ENCODE data around the gene MCL1. TPM values are rescaled to one million over a fixed set of nuclear protein-coding genes. Genes with fewer than 3 reads are reported as not detected.

The MCL1 gene
- total and polyA plus RNA-seq, 2 donors = 160 to 225 TPM

GRCh38 chr1:150552911-150553289 lies 26.5 kb downstream of the MCL1 start:
- 69% methylated on average over 12 of the region's 12 CpGs for WGBS
- H3K4me1 ChIP-seq (ENCODE audit: insufficient read depth) = no peaks in the 10 kb centered on the region
- H3K36me3 ChIP-seq (ENCODE audit: insufficient read depth) = peaks cover 2% of the 10 kb centered on the region
- DNase-seq (ENCODE audit: extremely low spot score) = no peak
- H3K4me3 ChIP-seq (ENCODE audit: low read depth, low read length) = no peak overlapping the region
- H3K27ac ChIP-seq (ENCODE audit: low read depth) = peak overlapping the region; percentile 19

GRCh38 chr1:150552128-150552910 lies 27.1 kb downstream of the MCL1 start:
- peak; percentile 76 for DNase-seq (ENCODE audit: extremely low spot score)
- H3K4me1 ChIP-seq (ENCODE audit: insufficient read depth) = no peaks in the 10 kb centered on the region
- WGBS = 25% methylated on average over 13 of the region's 13 CpGs

GRCh38 chr1:150551784-150552127 lies 27.7 kb downstream of the MCL1 start:
- no peaks in the 10 kb centered on the region for H3K4me1 ChIP-seq (ENCODE audit: insufficient read depth)
- 38% methylated on average over 1 of the region's 1 CpG for WGBS
- no peak overlapping the region for H3K4me3 ChIP-seq (ENCODE audit: low read depth, low read length)
- H3K27ac ChIP-seq (ENCODE audit: low read depth) = peak overlapping the region; percentile 82
- H3K36me3 ChIP-seq (ENCODE audit: insufficient read depth) = peaks cover 2% of the 10 kb centered on the region
- no peak for DNase-seq (ENCODE audit: extremely low spot score)

More at GRCh38 chr1:150552128-150552910, 27.1 kb downstream of the MCL1 start:
- Histone ChIP-seq H3K36me3 (ENCODE audit: insufficient read depth) (peaks cover 2% of the 10 kb centered on the region), H3K27ac (ENCODE audit: low read depth) (peak overlapping the region; percentile 60), H3K4me3 (ENCODE audit: low read depth, low read length) (no peak overlapping the region)

- Histone ChIP-seq H3K27ac (ENCODE audit: low read depth) (peak overlapping the region; percentile 82), H3K4me1 (ENCODE audit: insufficient read depth) (no peaks in the 10 kb centered on the region), H3K36me3 (ENCODE audit: insufficient read depth) (peaks cover 2% of the 10 kb centered on the region), H3K4me3 (ENCODE audit: low read depth, low read length) (no peak overlapping the region)
- DNase-seq (ENCODE audit: extremely low spot score) = no peak
- WGBS = 63% methylated on average over 11 of the region's 11 CpGs
Observed at GRCh38 chr1:150551051-150551783, 28.2 kb downstream of the MCL1 start.

GRCh38 chr1:150550222-150551050 lies 29.0 kb downstream of the MCL1 start:
- peak overlapping the region; percentile 69 for H3K4me3 ChIP-seq (ENCODE audit: low read depth, low read length)
- DNase-seq (ENCODE audit: extremely low spot score) = no peak
- H3K27ac ChIP-seq (ENCODE audit: low read depth) = peak overlapping the region; percentile 82
- WGBS = 25% methylated on average over 22 of the region's 22 CpGs
- no peaks in the 10 kb centered on the region for H3K4me1 ChIP-seq (ENCODE audit: insufficient read depth)
- no peaks in the 10 kb centered on the region for H3K36me3 ChIP-seq (ENCODE audit: insufficient read depth)

- Histone ChIP-seq H3K4me3 (ENCODE audit: low read depth, low read length) (peak overlapping the region; percentile 69), H3K36me3 (ENCODE audit: insufficient read depth) (no peaks in the 10 kb centered on the region), H3K4me1 (ENCODE audit: insufficient read depth) (no peaks in the 10 kb centered on the region), H3K27ac (ENCODE audit: low read depth) (peak overlapping the region; percentile 69)
- no peak for DNase-seq (ENCODE audit: extremely low spot score)
- whole genome bisulfite sequencing = 7% methylated on average over 43 of the region's 43 CpGs
Observed at GRCh38 chr1:150549496-150550221, 29.8 kb downstream of the MCL1 start.

GRCh38 chr1:150548632-150549495 lies 30.5 kb downstream of the MCL1 start, which contains the start of gene ADAMTSL4:
Gene ADAMTSL4 (plus strand): TSS chr1:150549408. CDS start chr1:150552289, 2,881 bp downstream.
- no peak for DNase-seq (ENCODE audit: extremely low spot score)
- peak within 1 kb of the TSS; percentile 69 for H3K4me3 ChIP-seq (ENCODE audit: low read depth, low read length)
- under 1% methylated on average over 91 of the region's 91 CpGs for WGBS

GRCh38 chr1:150548324-150548631 lies 31.1 kb downstream of the MCL1 start:
- H3K4me1 ChIP-seq (ENCODE audit: insufficient read depth) = no peaks in the 10 kb centered on the region
- H3K36me3 ChIP-seq (ENCODE audit: insufficient read depth) = no peaks in the 10 kb centered on the region
- no peak for DNase-seq (ENCODE audit: extremely low spot score)
- peak overlapping the region; percentile 57 for H3K27ac ChIP-seq (ENCODE audit: low read depth)
- 46% methylated on average over 4 of the region's 4 CpGs for WGBS
- H3K4me3 ChIP-seq (ENCODE audit: low read depth, low read length) = peak overlapping the region; percentile 69

More at GRCh38 chr1:150548632-150549495, 30.5 kb downstream of the MCL1 start, which contains the start of gene ADAMTSL4:
- no peaks in the 10 kb centered on the region for H3K4me1 ChIP-seq (ENCODE audit: insufficient read depth)
- H3K36me3 ChIP-seq (ENCODE audit: insufficient read depth) = no peaks in the 10 kb centered on the region
- H3K27ac ChIP-seq (ENCODE audit: low read depth) = peak within 1 kb of the TSS; percentile 69

- DNase-seq (ENCODE audit: extremely low spot score) = no peak
- Histone ChIP-seq H3K27ac (ENCODE audit: low read depth) (no peak overlapping the region), H3K36me3 (ENCODE audit: insufficient read depth) (no peaks in the 10 kb centered on the region), H3K4me3 (ENCODE audit: low read depth, low read length) (no peak overlapping the region), H3K4me1 (ENCODE audit: insufficient read depth) (no peaks in the 10 kb centered on the region)
- WGBS = 82% methylated on average over 16 of the region's 16 CpGs
Observed at GRCh38 chr1:150546294-150546937, 33.0 kb downstream of the MCL1 start.

GRCh38 chr1:150545486-150546032 lies 33.9 kb downstream of the MCL1 start:
- Histone ChIP-seq H3K27ac (ENCODE audit: low read depth) (no peak overlapping the region), H3K4me3 (ENCODE audit: low read depth, low read length) (no peak overlapping the region), H3K36me3 (ENCODE audit: insufficient read depth) (no peaks in the 10 kb centered on the region), H3K4me1 (ENCODE audit: insufficient read depth) (no peaks in the 10 kb centered on the region)
- WGBS = 79% methylated on average over 6 of the region's 6 CpGs
- no peak for DNase-seq (ENCODE audit: extremely low spot score)

- no peaks in the 10 kb centered on the region for H3K4me1 ChIP-seq (ENCODE audit: insufficient read depth)
- no peaks in the 10 kb centered on the region for H3K36me3 ChIP-seq (ENCODE audit: insufficient read depth)
- WGBS = 58% methylated on average over 3 of the region's 3 CpGs
- H3K4me3 ChIP-seq (ENCODE audit: low read depth, low read length) = no peak overlapping the region
- no peak overlapping the region for H3K27ac ChIP-seq (ENCODE audit: low read depth)
- no peak for DNase-seq (ENCODE audit: extremely low spot score)
Observed at GRCh38 chr1:150544204-150544603, 35.2 kb downstream of the MCL1 start.

Measured in urinary bladder (tissue), 4 donors.